GM21619 (cell line): ENCODE results near the gene PLA1A.
"Not testable (repeated sequence)": the region's sequence is repeated elsewhere in the genome, so short reads cannot be mapped to it uniquely, and the experiment has no call there.

ENCODE experiments used
- ATAC-seq: cut with Tn5 transposase; IDR thresholded peaks from one replicate; pipeline ENCODE4 v1.9.1; 2021; ENCODE audit not compliant: unreplicated experiment

Gene PLA1A

DNA sequence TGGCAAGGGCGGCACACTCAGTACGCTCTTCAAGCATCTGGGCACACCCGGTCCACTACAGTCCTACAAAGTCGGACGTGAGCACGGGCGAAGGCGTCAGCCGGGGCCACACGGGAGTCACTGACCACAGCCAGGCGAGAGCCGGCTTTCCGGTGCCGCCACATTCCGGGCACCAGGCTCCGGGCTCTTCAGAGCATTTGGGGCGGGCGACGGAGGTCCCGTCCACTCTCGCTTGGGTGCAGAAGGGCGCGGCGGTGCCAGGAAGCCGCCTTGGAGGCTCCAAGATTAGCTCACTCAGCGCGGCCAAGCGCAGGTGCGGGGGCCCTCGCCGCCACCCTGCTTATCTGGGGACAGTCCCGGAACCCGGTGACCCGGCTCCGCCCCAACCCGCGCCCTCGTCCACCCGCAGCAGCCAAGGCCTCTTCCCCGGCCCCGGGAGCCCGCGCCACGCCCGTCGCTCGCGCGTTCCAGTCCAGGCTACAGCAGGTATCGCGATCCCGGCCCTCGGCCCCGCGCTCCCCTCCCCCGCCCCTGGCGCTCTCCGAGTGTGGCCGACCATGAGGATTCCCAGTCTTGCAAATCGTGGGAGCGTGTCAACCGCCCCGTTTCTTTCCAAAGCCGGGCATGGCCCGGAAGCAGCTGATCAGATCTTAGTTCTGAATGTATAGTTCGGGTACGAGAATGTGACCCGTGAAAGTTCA, 18.2 kb upstream of the PLA1A start, which contains the start of gene ADPRH:
Gene ADPRH (plus strand): TSS at position 127 of the 701 bp plus-strand sequence. CDS start 2,678 bp downstream, outside the sequence.
- ATAC-seq = peak; percentile 69

DNA sequence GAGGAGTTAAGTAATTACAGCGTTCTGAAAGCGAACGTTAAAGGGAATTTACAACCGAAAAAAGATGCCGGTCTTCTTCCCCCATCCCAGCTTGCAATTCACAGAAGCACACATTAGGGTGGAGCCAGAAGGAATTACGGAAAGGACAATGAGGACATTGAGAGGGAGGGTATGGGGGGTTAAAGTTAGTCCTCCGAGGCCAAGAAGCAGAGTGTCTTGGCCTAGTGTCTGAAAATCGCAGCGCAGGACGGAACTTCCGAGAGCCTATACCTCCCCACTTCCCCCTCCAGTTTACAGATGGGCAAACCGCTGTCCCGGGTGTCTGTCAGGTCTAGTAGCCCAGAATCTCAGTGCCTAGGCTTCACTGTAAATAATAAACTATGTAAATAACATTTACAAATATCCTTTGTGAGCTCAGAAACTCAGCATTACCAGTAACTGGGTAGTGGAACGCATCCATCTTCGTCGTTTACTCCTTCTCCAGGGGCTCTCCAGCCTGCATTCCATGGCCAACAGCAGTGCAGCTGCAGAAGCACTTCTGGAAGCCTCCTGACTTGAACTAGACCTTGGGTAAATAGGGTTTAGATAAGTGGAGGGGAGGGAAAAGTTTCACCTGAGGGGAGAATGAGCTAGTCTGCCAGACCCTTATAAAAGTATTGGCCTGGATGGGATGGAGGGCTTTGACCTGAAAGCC, 17.5 kb upstream of the PLA1A start:
- ATAC-seq = peak; percentile 68

DNA sequence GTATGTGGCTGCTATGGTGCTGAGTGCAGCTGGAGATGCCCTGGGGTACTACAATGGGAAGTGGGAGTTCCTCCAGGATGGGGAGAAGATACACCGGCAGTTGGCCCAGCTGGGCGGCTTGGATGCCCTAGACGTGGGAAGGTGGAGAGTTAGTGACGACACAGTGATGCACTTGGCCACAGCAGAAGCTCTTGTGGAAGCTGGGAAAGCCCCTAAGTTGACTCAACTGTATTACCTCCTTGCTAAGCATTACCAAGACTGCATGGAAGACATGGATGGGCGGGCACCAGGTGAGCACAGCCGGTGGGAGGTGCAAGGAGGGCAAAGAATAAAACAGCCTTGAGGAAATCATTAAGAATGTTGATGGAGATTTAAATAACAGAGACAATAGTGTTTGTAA, 15.5 kb upstream of the PLA1A start:
- ATAC-seq = no peak

DNA sequence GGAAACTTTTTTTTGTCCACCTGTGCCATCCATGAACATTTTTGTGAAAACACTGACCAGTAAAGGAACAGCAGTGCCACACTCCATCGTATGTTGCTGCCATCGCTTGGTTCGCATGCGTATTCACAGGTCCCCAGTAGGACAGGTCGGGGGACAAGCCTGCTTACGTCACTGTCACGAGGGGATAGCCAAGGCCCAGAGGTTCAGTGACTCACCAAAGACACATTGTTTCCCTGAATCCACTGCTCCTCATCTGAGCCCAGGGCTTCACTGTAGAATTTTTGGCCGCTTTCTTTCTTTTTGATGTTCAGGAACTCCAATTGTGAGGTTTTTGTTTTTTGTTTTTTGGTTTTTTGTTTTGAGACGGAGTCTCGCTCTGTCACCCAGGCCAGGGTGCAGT, 12.5 kb upstream of the PLA1A start:
- no peak for ATAC-seq

DNA sequence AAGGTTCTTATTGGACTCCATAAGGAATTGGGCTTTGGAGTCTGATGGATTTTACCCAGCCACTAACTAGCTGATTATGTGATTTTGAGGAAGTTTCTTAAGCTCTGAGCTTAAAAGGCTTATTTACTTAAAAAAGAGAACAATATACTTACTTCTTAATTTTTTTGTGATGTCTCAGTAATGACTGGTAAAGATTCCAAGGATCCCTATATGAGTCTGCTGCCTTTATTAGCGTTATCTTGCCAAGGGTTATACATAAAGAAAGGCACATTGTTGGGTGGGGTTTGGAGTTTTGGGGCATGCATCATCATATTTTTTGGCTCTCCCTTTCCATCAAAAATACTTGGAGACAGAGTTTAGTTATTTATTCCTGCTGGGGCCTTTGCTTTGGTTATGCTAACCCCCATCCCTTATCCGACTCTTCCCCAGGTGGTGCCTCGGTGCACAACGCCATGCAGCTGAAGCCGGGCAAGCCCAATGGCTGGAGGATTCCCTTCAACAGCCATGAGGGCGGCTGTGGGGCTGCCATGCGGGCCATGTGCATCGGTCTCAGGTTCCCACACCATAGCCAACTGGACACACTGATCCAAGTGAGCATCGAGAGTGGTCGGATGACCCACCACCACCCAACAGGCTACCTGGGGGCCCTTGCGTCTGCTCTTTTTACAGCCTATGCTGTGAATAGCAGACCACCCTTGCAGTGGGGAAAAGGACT, 11.7 kb upstream of the PLA1A start:
- no peak for ATAC-seq

DNA sequence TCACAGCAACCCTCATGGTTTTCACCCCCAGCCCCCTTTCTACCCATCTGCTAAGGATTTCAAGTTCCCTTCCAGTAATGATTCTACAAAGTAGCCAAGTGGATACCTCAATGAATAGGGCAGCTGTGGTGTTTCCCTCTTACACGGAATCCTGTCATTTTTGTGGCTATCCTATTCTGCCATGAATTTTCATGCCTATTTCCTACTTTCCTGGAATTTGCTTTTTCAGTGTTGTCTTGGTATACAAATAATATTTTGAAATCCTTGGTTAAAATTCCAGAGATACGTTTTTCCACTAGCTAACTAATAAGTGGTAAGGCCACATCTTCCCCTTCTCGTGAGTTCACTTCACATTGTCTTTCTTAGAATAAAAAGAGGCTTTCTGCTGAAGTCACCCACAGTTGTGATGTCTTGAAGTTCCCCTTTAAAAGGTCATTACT, 10.9 kb upstream of the PLA1A start:
- no peak for ATAC-seq

DNA sequence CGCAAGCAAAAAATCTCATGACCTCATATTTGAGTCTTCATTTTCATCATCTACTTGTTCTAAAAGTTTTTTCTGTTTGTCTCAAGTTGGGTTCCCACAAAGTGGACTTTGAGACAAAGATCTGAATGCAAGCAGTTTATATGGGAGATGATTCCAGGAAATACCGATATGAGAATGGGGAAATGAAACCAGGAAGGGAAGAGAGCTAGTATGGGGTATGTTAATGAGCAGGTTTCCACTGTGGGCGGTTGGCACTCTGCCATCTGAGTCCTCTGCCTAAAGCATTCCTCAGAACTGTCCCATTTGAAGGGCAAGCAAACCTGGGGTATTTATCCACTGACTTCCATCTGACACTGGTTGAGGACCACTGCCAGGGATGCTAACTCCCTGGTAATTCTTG, 9.6 kb upstream of the PLA1A start:
- ATAC-seq = no peak

DNA sequence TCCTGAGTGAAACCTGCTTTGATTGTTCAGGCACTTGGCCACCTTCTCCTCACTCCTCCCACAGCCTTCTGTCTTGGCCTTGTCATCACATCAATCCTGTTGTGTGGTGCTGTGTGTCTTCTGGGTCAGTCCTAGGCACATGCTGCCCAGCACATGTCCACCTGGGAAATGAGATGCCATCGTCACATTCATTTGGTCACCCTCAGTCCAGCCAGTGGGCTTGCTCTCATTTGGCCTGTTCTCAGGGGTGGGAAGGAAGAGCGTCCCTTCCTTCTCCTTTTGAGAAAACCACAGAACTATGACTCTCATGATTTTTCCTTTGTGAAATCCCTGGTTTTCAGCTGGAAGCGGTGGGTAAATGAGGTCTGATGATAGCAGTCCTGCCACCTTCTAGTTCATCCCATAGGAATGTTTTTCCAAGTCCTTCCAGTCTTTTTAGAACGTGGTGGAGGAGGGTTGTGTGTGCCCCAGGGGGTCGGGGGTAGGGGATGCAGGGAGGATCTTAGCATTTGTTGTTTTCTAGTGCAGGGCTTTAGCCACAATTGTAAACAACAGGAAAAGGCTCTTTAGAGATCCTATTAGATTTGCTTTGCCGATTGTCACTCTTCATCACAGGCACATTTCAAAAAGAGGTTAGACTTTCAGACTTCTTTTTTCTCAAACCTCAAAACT, 8.4 kb upstream of the PLA1A start:
- no peak for ATAC-seq

DNA sequence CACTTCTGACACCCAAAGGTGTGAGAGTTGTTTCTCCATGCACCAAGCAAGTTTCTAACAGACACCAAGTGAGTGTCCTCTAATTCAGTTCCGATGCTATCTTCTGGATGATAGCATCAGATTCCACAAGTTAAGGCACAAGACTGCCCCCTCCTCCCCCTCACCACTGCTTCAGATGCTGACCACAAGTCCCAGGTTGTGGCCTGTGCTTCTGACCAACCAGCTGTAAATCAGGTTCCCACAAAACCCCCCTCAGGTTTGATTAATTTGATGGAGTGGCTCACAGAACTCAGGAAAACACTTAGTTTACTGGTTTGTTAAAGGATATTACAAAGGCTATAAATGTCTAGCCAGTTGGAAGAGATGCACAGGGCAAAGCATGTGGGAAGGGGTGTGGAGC, 7.0 kb upstream of the PLA1A start:
- ATAC-seq = no peak

DNA sequence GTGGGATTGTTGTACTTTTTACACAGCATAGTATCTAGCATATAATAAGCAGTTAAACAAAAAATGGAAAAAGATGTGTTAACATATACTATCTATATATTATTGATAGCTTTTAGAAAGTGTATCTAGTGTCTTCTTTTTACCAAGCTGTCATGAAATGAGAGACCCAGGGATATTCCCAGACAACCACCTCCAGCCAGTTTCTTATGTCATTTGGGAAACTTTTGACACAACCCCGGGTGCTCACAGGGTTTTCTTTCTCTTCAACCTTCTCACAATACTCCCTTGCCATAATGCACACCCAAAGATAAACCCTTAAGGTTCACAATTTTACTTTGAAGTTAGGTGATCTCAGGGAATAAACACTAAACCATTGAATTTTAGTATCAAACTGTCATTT, 4.8 kb upstream of the PLA1A start:
- ATAC-seq = no peak

DNA sequence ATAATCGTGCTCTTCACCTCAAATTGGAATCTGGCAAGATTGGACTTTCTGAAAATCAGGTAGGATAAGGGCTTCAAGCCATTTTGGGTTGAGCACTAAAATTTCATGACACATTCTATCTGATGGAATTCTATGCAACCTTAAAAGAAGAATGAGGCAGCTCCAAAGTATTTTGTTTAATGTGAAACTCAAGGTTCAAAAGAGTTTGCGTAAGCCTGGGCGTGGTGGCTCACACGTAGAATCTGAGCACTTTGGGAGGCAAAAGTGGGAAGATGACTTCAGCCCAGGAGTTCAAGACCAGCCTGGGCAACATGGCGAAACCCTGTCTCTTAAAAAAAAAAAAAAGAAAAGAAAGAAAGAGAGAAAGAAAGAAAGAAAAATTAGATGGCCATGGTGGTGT, 3.6 kb upstream of the PLA1A start:
- no peak for ATAC-seq

DNA sequence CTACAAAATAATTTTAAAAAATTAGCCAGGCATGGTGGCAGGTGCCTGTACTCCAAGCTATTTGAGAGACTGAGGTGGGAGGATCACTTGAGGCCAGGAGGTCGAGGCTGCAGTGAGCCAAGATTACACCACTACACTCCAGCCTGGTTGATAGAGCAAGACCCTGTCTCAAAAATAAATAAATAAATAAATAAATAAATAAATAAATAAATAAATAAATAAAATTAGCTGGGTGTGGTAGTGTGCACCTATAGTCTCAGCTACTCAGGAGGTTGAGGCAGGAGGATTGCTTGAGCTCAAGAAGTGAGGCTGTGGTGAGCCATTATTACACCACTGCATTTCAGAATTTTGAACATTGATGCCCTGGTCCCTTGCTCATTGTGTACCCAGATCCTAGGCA, 2.8 kb upstream of the PLA1A start:
- ATAC-seq = not testable (repeated sequence)

DNA sequence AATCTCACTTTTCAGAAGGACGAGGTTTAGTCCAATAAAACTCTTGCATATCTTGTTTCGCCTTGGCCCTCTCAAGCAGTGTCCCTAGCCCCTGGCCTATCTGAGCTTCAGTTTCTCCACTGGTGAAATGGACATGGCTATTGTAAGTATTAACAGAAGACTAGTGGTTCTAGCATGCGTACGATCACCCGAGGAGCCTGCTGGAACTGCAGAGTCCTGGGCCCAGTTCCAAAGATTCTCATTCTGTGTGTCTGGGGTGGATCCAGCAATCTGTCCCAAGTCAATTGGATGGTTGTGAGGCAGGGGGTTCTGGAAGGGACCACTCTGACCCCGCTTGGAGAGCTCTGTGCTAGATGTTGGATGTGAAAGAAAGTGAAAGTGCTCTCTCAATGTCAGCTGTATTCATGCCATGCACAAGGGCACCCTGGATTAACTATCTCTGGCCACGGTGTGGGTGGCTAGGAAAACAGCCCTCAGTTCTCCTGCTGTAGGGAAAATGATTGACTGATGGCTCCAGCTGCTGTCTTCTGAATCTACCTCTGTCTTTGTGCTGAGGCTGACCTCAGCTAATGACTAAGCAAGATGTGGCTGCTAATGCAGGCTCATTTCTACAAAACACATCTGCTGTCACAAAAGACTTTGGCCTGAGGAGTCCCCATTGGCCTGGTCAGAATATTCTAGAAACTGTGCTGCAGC, 1.9 kb upstream of the PLA1A start:
- ATAC-seq = no peak

DNA sequence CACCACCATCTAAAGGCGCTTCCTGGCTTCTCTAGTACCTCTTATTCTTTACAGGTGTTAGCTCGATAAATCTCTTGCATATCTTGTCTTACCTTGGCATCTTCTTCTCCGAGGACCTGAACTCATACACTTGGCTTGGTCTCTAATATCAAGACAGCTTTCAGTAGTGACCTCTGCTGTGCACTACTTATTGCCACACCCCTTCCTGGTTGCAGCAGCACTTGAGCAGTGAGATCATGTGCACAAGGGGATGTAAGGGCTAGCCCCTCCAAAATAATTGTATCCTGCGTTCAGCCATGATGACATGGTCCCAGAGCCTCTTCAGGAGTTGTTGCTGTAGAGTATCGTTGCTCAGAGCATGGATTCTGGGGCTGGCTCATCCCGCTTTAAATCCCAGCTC, 1.3 kb upstream of the PLA1A start:
- ATAC-seq = no peak

DNA sequence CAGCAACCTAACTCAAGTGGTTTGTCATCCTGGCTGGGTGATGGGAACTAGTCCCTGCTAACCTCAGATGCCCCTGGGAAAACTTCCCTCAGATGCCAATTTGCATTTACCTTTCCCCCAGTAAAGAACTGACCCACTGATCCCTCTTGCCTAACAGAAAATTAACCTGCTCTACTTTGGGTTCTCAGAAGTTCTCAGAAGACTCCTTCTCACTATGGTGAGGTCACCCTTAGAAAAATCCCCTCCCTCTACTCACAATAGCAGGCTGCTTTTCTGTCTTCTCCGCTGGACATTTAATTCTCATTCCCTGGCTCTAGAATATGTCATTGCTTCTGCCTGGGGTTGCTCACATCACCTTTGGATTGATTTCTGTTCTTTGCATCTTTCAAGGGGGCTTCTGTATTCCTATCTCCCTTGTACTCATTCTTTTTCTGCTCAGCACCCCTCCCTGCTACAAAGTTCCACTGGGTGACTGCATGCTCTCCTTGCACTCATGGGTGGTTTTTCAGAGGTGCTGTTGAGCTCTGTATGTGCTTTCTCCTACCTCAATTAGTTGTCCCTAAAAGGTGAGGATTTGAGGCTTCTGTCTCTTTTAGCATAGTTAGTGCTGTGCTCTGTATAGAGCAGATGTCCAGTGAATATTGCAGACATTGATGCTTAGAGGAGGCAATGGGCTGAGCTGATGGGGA, 869 bp downstream of the PLA1A start:
- peak; percentile 49 for ATAC-seq

DNA sequence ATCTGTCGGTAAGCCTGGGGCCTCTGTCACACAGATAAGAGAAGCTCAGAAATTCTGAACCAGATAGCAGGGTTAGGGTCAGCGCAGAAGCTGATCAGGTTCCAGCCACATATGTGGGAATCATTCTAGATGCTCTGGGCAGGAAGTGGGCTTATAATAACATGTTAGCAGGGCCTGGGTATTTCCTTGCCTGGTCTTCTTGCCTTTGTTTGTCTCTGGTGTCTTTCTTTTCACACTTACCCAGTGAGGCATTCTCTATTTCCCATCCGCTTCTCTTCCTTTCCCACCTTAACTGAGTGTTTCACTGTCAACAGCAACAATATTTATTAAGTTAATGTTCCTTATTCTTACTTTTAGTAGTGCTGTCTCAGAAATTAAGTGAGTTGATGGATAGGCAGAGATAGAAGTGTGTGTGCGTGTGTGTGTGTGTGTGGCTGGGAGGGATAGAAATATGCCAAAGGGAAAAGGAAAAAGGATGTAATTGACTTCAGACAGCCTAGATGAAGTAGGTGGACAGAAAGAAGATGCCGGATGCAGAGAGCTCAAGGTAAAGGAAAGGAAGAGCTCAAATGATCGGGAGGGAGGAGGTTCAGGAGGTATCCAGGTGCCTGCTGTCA, 2.0 kb downstream of the PLA1A start:
- ATAC-seq = no peak

DNA sequence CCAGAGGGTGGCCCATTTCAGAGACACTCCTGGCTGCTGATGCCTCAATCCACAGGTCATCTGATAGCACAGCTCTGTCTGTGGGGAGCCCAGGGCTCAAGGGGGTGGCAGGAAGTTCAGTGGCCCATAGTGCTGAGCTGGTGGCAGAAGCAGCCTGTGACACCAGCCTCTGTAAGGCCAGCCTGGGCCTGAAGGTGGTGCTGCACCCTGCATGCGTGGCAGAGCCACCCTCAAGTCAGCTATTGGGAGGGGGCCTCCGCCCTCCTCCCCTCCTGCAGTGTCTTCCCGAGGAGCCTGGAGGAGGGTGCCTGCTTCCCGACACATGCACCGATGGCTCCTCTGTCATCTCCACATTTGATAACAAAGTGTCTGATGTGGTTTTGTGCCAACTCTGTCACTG, 3.0 kb downstream of the PLA1A start:
- peak; percentile 59 for ATAC-seq

DNA sequence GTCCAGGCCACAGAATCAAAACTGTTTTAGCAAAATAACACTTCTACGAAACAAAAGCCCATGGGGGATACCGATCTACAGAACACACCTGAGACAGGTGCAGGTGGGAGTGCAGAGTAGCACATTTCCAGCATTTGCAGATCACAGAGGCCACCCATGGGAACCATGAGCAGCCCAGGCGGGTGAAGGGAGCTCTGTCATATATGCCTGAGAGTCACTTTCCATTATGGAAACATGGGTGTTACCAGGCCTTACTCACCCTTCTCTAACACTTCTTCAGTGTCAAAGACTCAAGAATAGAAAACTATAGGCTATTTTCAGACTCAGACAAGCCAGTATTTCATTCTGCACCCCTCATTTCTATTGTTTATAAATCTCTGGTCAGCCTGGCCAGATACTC, 3.5 kb downstream of the PLA1A start:
- ATAC-seq = peak; percentile 7

DNA sequence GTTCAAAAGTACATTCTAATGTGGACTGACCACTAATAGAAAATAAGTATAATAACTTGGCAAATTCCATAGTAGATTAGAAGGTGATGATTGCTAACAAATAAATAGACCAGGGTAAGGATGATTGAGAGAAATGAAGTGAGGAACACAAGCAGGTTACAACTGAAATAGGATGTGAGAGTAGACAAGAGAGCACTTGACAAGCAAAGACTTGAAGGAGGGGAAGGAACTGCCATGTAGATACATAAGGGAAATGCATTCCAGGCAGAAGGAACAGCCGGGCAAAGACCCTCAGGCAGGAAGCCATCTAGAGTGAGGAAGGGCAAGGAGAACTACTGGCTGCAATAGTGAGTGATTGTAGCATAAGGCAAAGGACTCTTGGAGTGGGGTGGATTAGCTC, 5.0 kb downstream of the PLA1A start:
- no peak for ATAC-seq

DNA sequence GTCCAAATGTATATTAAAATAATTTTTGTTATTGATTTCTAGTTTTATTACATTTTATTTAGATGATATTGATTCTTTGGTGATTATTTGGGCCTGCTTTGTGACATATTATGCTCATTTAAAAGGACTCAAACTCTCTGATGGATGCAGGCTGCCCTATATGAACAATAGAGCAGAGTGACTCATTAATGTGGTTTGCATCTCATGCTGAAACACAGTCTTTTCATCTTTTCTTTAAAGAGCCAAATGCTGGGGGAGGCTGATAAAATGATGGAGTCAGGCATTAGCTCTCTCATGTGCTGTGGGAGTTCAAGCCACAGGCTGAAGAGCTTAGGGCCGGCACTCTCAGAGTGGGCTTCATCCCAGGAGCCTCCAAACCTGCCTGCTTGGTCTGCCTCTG, 7.2 kb downstream of the PLA1A start:
- ATAC-seq = no peak
